ENCODE measurements around the gene APOD. TPM values are rescaled to one million over a fixed set of nuclear protein-coding genes. Genes with fewer than 3 reads are reported as not detected.

The APOD gene
- polyA plus RNA-seq, 1 experiment = 8.3 TPM

- ChIA-PET CTCF (interaction anchor here (0.7 kb wide), 2 partner anchors 26 to 28 kb away, joined by 3 read pairs; no protein-coding TSS in a partner anchor), POLR2A (no interaction called here)
These were observed 33.0 kb downstream of the APOD start for GRCh38 chr3:195550723-195551122.

DNA sequence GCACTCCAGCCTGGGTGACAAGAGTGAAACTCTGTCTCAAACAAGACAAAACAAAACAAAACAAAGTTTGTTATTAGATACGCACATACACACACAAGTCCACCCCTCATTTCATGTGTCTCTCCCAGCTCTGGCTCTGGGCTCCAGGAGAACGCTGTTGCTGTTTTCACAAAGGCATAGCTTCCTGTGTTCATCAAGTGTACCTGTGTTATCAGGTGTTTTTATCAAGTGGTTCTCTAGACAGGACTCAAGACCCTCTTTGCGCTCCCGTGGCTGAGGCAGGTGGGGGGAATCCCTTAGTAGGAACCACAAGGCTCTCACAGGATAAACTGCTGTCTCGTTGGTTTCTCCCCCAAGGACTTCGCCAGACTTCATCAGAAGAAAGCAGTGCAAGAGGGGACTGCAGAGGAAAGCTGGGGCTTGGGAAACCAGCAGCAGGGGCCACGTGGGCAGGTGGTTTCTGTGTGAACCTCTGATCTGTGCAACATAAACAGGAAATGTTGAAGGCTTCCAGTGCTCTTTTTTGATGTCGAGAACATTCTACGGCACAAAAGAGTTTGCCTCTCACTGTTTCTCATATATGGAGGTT is 33.7 kb downstream of the APOD start:
- no peaks in the 10 kb centered on the region for H3K36me3 ChIP-seq (ENCODE audit: control insufficient read depth, insufficient read depth, low read length)
- no peak overlapping the region for H3K4me3 ChIP-seq (ENCODE audit: low read depth, low read length)
- TF ChIP-seq, protein P1, sequence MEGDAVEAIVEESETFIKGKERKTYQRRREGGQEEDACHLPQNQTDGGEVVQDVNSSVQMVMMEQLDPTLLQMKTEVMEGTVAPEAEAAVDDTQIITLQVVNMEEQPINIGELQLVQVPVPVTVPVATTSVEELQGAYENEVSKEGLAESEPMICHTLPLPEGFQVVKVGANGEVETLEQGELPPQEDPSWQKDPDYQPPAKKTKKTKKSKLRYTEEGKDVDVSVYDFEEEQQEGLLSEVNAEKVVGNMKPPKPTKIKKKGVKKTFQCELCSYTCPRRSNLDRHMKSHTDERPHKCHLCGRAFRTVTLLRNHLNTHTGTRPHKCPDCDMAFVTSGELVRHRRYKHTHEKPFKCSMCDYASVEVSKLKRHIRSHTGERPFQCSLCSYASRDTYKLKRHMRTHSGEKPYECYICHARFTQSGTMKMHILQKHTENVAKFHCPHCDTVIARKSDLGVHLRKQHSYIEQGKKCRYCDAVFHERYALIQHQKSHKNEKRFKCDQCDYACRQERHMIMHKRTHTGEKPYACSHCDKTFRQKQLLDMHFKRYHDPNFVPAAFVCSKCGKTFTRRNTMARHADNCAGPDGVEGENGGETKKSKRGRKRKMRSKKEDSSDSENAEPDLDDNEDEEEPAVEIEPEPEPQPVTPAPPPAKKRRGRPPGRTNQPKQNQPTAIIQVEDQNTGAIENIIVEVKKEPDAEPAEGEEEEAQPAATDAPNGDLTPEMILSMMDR (IDR thresholded peaks at IDR 0.05; ENCODE audit: insufficient read depth, low read depth, low read length) = no peak
- POLR2A ChIA-PET = no interaction called here
- H3K27me3 ChIP-seq (ENCODE audit: control insufficient read depth, insufficient read depth, low read length) = peaks cover 4% of the 10 kb centered on the region; the same call in 1 of the 2 replicates
- CTCF ChIA-PET = interaction anchor here (0.7 kb wide), 1 partner anchor 27 kb away, joined by 3 read pairs; no protein-coding TSS in a partner anchor
- no peak for DNase-seq (ENCODE audit: low read depth)

More at GRCh38 chr3:195550723-195551122, 33.0 kb downstream of the APOD start:
- H3K36me3 ChIP-seq (ENCODE audit: control insufficient read depth, insufficient read depth, low read length) = no peaks in the 10 kb centered on the region
- no peak for DNase-seq (ENCODE audit: low read depth)
- TF ChIP-seq, protein P1 (IDR thresholded peaks at IDR 0.05; ENCODE audit: insufficient read depth, low read depth, low read length) = no peak
- H3K27me3 ChIP-seq (ENCODE audit: control insufficient read depth, insufficient read depth, low read length) = peaks cover 4% of the 10 kb centered on the region; the same call in 1 of the 2 replicates
- no peak overlapping the region for H3K4me3 ChIP-seq (ENCODE audit: low read depth, low read length)

- CTCF ChIA-PET = no interaction called here
- Histone ChIP-seq H3K27me3 (ENCODE audit: control insufficient read depth, insufficient read depth, low read length) (peaks cover 2% of the 10 kb centered on the region; the same call in 1 of the 2 replicates), H3K36me3 (ENCODE audit: control insufficient read depth, insufficient read depth, low read length) (no peaks in the 10 kb centered on the region), H3K4me3 (ENCODE audit: low read depth, low read length) (no peak overlapping the region)
- TF ChIP-seq, protein P1 (IDR thresholded peaks at IDR 0.05; ENCODE audit: insufficient read depth, low read depth, low read length) = no peak
- DNase-seq (ENCODE audit: low read depth) = no peak
- POLR2A ChIA-PET = no interaction called here
These were observed 34.8 kb downstream of the APOD start for GRCh38 chr3:195548987-195549386.

DNA sequence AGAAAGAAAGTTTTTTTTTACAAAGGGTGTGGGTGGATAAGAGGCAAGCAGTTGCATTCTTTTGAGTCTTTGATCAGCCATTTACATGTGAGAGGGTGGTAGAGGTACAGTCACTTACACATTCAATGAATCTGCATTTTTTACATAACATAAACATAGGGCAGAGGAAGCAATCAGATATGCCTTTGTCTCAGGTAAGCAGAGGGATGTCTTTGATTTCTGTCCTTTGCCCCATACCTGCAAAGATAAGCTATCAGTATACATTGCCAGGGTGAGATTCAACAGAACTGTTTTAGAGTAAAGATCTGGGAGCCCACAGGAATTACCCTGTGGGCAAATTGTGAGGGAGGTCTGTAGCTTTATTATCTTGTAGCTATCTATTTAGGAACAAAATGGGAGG is 35.2 kb downstream of the APOD start:
- CTCF ChIA-PET = no interaction called here

GRCh38 chr3:195548006-195548405 is 35.7 kb downstream of the APOD start:
- ChIA-PET POLR2A (no interaction called here), CTCF (no interaction called here)
- Histone ChIP-seq H3K36me3 (ENCODE audit: control insufficient read depth, insufficient read depth, low read length) (no peaks in the 10 kb centered on the region), H3K27me3 (ENCODE audit: control insufficient read depth, insufficient read depth, low read length) (peaks cover 2% of the 10 kb centered on the region; the same call in 1 of the 2 replicates), H3K4me3 (ENCODE audit: low read depth, low read length) (no peak overlapping the region)
- TF ChIP-seq, protein P1 (IDR thresholded peaks at IDR 0.05; ENCODE audit: insufficient read depth, low read depth, low read length) = no peak
- no peak for DNase-seq (ENCODE audit: low read depth)

More for the DNA sequence above, 35.2 kb downstream of the APOD start:
- Histone ChIP-seq H3K4me3 (ENCODE audit: low read depth, low read length) (no peak overlapping the region), H3K36me3 (ENCODE audit: control insufficient read depth, insufficient read depth, low read length) (no peaks in the 10 kb centered on the region), H3K27me3 (ENCODE audit: control insufficient read depth, insufficient read depth, low read length) (peaks cover 2% of the 10 kb centered on the region; the same call in 1 of the 2 replicates)
- POLR2A ChIA-PET = no interaction called here
- DNase-seq (ENCODE audit: low read depth) = no peak
- TF ChIP-seq, protein P1 (IDR thresholded peaks at IDR 0.05; ENCODE audit: insufficient read depth, low read depth, low read length) = no peak

Measured in BJ (cell line).